ENCODE results near the gene SIRT2.

SIRT2 gene

DNA sequence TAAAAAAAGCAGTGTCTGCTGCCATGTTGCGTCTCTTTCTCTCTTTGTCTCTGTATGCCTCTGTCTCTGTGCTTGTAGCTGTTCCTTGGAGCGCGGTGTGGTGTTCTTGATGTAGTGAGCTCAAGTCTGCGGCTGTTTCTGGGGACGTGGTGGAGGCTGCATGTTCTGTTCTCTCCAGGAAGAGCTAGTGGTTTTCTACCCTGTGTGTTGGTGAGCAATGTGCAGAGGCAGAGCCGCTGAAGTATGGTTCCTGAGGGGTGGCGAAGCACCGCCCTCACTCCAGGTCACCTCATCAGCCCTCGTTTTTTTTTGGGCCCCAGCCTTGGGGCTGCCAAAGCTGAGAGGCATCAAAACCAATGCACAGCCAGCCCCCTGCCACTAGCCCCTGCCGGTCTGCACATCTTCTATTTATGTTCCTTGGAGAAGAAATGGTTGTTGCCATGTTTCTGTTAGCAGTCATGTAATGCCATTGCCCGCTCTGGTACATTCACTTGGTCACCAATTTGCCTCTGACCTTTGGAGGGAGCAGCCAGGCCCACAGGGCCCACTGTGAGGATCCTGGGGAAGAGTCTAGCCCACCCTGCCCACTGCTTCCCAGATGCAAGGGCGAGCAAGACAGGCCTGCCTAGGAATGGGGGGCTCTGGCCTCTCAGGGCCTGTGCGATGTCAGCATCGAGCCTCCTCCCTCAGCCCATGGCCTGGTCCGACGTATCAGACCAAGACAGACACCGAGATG, 56.8 kb downstream of the SIRT2 start:
- Mint-ChIP-seq H3K36me3 (peaks cover 35% of the 10 kb centered on the region), H3K27me3 (no peaks in the 10 kb centered on the region), H3K27ac (peak overlapping the region; percentile 18), H3K4me3 (peak overlapping the region; percentile 78), H3K9me3 (no peaks in the 10 kb centered on the region), H3K4me1 (peaks cover 37% of the 10 kb centered on the region)
- no peak for DNase-seq (ENCODE audit: low spot score in 2 of 2)
- ATAC-seq (ENCODE audit: low read depth), result peak; percentile 89

DNA sequence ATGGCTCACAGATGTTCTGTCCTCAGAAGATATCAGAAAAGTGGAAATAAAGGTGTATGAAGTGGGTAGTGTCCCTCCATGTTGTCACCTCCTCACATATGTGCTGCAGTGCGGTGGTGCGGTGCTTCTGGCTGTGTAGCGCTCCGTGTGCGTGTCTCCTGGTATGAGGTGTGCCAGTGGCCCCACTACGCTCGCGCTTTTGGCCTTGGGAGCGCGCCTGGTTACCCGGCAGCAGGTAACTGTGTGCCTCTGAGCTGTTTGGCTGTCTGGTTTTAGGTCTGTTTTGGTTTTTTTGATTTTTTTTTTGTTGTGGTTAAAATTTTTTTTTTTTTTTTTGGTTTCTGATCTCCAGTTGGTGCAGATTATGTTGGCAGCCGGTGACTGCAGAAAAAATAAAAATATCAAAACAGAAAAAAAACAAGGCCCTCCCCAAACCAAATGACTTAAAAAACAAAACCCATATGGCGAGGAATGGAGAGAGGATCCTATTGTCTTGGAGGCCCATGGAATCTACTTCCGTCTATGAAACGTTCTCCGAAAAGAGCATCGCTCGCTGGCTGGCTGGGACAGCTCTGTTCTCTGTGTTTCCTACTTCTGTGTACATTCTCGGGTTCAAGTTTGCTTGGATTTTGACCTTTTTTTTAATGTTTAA, 57.5 kb downstream of the SIRT2 start:
- peaks cover 35% of the 10 kb centered on the region for H3K4me1 Mint-ChIP-seq
- no peaks in the 10 kb centered on the region for H3K27me3 Mint-ChIP-seq
- H3K36me3 Mint-ChIP-seq, result peaks cover 37% of the 10 kb centered on the region
- H3K4me3 Mint-ChIP-seq, result no peak overlapping the region
- no peaks in the 10 kb centered on the region for H3K9me3 Mint-ChIP-seq
- ATAC-seq (ENCODE audit: low read depth), result no peak
- H3K27ac Mint-ChIP-seq, result peak overlapping the region; percentile 18
- DNase-seq (ENCODE audit: low spot score in 2 of 2), result no peak

DNA sequence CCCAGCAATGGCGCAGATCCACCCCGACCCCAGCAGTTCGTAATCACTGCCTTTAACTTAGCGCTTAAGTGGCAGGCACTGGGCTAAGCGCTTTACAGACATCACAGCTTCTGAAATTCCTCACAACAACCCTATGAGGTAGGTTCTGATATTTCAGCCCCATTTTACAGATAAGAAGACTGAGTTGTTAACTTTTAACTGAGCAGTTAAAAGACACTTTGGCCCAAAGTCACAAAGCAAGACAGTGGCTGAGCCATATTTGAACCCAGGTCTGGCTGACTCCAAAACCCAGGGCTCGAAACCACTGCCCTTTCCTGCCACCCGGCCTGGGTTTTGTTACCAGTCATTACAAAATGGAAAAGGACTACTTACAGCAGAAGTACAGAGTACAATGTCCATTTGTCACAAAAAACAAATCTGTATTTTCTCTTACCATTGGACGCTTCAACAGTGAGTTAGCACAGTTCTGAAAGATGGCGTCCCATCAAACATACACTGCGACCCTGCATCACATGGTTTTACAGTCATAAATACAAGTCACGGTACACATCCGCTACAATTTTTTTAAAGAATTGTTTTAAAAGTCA, 58.1 kb downstream of the SIRT2 start:
- no peak overlapping the region for H3K4me3 Mint-ChIP-seq
- H3K27ac Mint-ChIP-seq, result no peak overlapping the region
- H3K4me1 Mint-ChIP-seq, result peaks cover 35% of the 10 kb centered on the region

DNA sequence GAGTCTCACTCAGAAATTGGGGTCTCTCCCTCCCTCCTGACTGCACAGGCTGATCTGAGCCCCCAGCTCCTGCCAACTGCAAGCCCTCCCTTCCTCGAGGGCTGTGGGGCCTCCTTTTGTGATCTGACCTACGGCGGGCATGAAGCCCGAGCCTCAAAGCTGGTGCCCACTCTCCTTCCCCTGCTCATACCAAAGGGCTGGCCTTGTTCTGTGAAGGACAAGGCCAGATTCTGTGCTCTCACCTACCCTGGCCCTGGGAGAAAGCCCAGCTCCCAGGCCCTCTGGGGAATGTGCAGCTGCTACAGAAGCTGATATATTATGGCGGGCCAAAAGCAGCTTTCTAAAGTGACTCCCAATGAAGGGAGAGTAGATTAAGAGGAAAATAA, 58.8 kb downstream of the SIRT2 start:
- H3K27me3 Mint-ChIP-seq, result no peaks in the 10 kb centered on the region
- no peaks in the 10 kb centered on the region for H3K9me3 Mint-ChIP-seq
- H3K36me3 Mint-ChIP-seq, result peaks cover 35% of the 10 kb centered on the region
- no peak overlapping the region for H3K4me3 Mint-ChIP-seq
- H3K27ac Mint-ChIP-seq, result no peak overlapping the region
- DNase-seq (ENCODE audit: low spot score in 2 of 2) (no peak), ATAC-seq (ENCODE audit: low read depth) (no peak)
- peaks cover 31% of the 10 kb centered on the region for H3K4me1 Mint-ChIP-seq

More for the DNA sequence above, 58.1 kb downstream of the SIRT2 start:
- ATAC-seq (ENCODE audit: low read depth) (no peak), DNase-seq (ENCODE audit: low spot score in 2 of 2) (no peak)
- Mint-ChIP-seq H3K36me3 (peaks cover 40% of the 10 kb centered on the region), H3K9me3 (no peaks in the 10 kb centered on the region), H3K27me3 (no peaks in the 10 kb centered on the region)

DNA sequence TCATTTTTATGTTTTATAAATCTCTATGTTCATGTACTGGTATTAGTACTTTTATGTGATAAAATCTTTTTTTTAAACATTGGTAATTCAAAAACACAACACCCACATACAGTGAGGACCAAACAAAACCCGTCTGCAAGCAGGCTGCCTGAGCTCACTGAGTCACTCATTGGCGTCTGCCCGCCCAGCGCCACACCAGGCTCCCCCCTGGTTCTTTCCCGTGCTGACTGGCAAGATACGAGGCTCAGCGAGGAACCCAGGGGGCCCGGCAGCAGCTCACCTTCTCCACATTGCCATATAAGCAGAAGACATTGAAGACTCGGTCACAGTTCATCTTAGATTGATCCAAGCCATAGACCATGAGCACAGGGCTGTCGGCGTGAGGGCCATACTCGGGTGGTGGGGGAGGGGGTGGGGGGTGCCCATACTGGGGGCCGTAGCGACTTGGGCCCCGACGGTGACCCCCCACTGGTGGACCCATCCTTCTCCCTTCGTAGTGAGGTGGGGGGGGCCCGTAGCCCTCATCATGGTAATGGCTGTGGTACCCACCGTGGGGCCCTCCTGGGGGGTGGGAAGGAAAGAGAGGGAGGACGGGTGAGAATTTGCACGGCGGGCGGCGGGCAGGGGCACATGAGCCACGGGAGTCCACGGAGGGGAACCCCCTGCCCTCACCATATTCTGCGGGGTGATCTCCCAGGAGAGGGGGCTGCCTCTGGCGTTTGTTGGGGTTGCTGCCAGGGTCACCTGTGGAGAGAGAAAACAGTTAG, 59.4 kb downstream of the SIRT2 start:
- H3K27me3 Mint-ChIP-seq, result no peaks in the 10 kb centered on the region
- no peak overlapping the region for H3K27ac Mint-ChIP-seq
- no peak overlapping the region for H3K4me3 Mint-ChIP-seq
- ATAC-seq (ENCODE audit: low read depth) (no peak), DNase-seq (ENCODE audit: low spot score in 2 of 2) (no peak)
- peaks cover 31% of the 10 kb centered on the region for H3K36me3 Mint-ChIP-seq
- H3K9me3 Mint-ChIP-seq, result no peaks in the 10 kb centered on the region
- peaks cover 28% of the 10 kb centered on the region for H3K4me1 Mint-ChIP-seq

DNA sequence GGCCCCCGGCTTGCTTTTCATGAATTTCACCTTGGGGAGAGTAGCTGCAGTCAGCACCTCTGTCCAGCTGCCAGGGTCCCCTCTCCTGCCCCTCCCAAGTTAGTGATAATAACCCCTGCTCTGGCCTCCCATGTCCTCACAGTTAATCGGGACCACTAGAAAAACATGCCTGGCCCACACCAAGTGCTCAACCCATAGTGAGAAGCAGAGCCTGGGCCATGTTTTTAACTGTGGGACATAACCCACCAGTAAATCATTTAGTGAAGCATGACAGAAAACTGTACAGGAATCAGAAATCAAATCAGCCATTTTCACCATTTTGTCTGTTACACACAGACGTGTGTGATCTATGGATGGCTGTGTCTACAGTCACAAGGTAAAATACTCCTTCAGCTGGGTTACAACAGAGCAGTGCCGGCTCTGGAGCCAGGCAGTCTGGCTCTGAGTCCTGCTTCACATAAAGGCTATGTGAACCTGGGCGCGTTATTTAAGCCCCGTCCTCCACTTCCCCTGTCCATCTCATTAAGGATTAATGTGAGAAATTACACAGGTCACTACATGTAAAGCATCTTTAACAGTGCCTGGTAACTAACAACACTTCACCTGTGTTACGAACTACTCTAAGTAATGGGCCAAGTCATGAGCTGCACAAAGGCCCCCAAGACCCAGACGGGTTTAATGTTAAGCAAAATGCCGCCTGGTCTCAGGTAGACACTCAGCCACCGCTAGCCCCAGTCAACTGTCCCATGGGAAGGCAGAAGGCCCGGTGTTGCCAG, 60.2 kb downstream of the SIRT2 start:
- Mint-ChIP-seq H3K27ac (peak overlapping the region; percentile 26), H3K36me3 (peaks cover 26% of the 10 kb centered on the region), H3K27me3 (no peaks in the 10 kb centered on the region), H3K4me3 (no peak overlapping the region), H3K9me3 (no peaks in the 10 kb centered on the region), H3K4me1 (peaks cover 24% of the 10 kb centered on the region)
- ATAC-seq (ENCODE audit: low read depth) (no peak), DNase-seq (ENCODE audit: low spot score in 2 of 2) (no peak)

DNA sequence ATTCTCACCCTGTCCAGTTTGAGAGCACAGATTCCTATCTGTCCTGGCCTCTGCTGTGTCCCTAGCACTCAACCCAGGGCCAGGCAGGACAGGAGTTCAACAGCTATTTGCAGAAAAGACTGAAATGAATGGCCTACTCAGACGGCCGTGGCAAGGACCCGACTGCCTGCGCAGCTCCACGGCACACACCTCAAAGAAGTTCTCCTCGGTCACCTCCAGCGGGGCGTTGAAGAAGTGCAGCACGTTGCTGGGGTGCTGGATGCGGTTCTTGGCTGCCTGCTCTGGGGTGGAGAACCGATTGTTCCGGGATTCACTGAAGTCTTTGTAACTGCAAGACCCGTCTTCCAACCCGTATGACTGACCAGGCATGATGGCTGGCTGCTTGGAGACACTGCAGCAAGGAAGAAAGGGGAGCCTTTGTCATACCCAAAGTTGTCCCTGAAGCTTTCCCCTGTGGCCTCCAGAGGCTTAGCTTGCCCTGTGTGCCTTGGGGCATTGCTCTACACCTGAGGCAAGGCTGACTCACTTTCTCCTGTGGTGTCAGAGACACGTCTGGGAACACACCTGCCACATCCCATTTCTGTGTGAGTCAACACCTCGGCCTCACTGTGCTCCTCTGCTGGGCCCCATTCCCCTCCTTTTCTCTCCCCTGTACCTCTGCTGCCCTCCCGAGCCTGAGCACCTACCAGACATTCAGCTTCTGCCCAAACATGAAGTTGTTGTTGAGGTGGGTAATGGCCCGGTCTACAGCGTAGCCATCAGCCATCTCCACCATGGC, 61.0 kb downstream of the SIRT2 start:
- H3K4me3 Mint-ChIP-seq, result no peak overlapping the region
- ATAC-seq (ENCODE audit: low read depth), result no peak
- DNase-seq (ENCODE audit: low spot score in 2 of 2), result no peak
- H3K9me3 Mint-ChIP-seq, result no peaks in the 10 kb centered on the region
- H3K27me3 Mint-ChIP-seq, result no peaks in the 10 kb centered on the region
- H3K36me3 Mint-ChIP-seq, result peaks cover 22% of the 10 kb centered on the region
- peak overlapping the region; percentile 26 for H3K27ac Mint-ChIP-seq
- peaks cover 16% of the 10 kb centered on the region for H3K4me1 Mint-ChIP-seq

DNA sequence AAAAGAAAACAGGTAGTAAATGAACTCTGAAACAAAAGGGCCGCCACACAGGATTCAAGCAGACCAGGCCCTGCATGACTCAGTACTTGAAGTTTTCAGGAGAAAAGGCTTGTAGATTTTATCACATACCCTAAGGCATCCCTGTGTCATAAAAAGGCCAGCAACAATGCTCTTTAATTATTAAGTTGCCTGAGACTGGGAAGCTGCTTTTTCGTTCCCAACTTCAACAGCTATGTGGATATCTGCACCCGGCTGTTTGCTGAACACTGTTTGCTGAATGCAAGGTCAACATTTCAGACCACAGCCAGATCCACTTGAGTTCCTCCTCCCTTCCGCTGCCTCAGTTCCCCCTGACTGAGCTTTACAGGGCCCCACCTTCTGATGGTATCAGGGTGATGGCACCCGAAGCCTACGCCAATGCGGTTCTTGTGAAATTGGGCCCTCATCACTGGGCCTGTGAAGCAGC, 61.7 kb downstream of the SIRT2 start:
- Mint-ChIP-seq H3K27ac (no peak overlapping the region), H3K36me3 (peaks cover 21% of the 10 kb centered on the region)

DNA sequence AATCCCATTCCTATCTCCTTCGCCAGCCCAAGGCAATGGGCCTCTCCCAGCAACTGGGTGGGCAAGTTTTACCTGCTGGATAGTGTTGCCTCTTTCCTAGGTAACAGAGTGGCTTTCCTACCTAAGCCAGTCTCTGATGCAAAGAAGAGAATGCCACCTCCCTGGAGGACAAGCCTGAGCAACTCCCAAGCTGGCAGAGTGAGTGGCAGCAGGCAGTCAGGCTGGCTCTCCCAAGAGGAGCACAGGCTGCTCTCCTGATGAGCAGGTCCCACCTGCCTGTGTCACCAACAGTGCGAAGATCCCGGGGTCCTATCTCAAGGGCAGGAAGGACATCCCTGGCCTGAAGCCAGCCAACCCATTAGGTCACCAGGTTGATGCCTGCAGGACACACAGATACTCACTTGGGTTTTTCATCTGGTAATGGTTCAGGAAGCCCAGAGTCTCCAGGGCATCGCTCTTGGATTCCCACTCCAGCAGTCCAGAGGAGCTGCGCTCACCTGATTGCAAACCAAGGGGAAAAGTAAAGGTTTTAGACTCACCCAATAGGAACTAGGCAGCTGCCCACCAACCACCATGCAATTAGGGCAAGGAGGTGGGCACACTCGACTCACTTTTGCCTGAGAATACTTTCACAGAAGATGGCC, 62.3 kb downstream of the SIRT2 start:
- Mint-ChIP-seq H3K36me3 (peaks cover 17% of the 10 kb centered on the region), H3K4me1 (peaks cover 6% of the 10 kb centered on the region), H3K4me3 (no peak overlapping the region), H3K27ac (no peak overlapping the region), H3K27me3 (no peaks in the 10 kb centered on the region), H3K9me3 (no peaks in the 10 kb centered on the region)
- DNase-seq (ENCODE audit: low spot score in 2 of 2) (no peak), ATAC-seq (ENCODE audit: low read depth) (no peak)

More for the DNA sequence above, 61.7 kb downstream of the SIRT2 start:
- no peak for ATAC-seq (ENCODE audit: low read depth)
- H3K4me3 Mint-ChIP-seq, result no peak overlapping the region
- no peak for DNase-seq (ENCODE audit: low spot score in 2 of 2)
- no peaks in the 10 kb centered on the region for H3K27me3 Mint-ChIP-seq
- no peaks in the 10 kb centered on the region for H3K9me3 Mint-ChIP-seq
- peaks cover 9% of the 10 kb centered on the region for H3K4me1 Mint-ChIP-seq

DNA sequence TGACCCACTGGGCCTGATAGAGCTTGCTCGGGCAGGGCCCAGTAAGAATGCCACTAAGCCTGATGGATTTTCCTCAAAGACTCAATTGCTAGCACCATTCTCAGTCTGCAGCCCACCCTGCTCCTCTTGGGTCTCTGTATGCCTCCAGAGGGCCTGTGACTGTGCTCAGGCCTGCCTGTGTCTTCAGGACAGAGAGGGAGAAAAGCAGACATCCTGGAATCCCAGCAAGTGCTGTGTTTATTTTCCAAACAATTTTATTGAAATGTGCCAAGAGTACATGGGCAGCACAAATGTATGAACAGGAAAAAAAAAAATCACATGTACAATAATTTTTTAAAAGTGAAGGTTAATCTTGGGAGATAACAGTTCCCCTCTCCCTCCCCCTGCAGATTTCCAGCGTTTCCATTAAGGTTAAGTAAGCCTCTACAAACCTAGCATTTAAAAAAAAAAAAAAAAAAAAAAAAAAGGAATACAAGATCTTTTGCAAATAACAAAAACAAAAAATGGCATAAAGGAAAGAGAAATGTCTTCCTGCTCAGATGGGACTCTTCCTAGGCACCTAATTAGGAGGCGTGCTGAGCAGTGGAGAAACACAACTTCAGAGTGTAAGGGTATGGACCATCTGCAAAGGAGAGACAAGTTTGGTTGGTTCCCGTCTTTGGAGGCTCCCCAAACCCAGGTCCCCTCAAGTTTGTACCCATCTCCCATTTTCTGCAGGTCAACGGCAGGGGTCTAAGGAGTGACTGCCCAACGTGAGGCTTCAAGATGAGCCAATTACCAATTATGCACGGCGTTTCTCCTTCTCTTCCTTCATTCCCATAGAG, 63.0 kb downstream of the SIRT2 start:
- Mint-ChIP-seq H3K9me3 (no peaks in the 10 kb centered on the region), H3K4me1 (peaks cover 10% of the 10 kb centered on the region), H3K36me3 (peaks cover 17% of the 10 kb centered on the region), H3K27ac (no peak overlapping the region), H3K27me3 (no peaks in the 10 kb centered on the region), H3K4me3 (no peak overlapping the region)
- DNase-seq (ENCODE audit: low spot score in 2 of 2) (no peak), ATAC-seq (ENCODE audit: low read depth) (no peak)

DNA sequence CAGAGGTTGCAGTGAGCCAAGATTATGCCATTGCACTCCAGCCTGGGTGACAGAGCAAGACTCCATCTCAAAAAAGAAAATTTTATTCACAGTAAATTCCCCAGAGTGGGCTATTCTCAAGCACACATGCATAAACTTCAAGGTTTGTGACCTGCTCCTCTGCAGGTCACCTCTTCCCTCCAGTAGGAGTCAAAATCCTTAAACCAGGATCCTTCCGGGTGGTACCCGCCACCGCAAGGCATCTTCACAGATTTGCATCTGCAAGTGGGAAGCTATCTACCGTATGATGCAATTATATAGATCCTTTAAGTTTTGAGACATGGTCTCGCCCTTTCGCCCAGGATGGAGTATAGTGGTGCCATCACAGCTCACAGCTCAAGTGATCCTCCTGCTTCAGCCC, 64.8 kb downstream of the SIRT2 start:
- H3K9me3 Mint-ChIP-seq, result no peaks in the 10 kb centered on the region
- H3K27me3 Mint-ChIP-seq, result no peaks in the 10 kb centered on the region
- no peak for ATAC-seq (ENCODE audit: low read depth)
- peaks cover 14% of the 10 kb centered on the region for H3K4me1 Mint-ChIP-seq
- peaks cover 16% of the 10 kb centered on the region for H3K36me3 Mint-ChIP-seq
- H3K4me3 Mint-ChIP-seq, result no peak overlapping the region
- DNase-seq (ENCODE audit: low spot score in 2 of 2), result no peak
- H3K27ac Mint-ChIP-seq, result no peak overlapping the region

DNA sequence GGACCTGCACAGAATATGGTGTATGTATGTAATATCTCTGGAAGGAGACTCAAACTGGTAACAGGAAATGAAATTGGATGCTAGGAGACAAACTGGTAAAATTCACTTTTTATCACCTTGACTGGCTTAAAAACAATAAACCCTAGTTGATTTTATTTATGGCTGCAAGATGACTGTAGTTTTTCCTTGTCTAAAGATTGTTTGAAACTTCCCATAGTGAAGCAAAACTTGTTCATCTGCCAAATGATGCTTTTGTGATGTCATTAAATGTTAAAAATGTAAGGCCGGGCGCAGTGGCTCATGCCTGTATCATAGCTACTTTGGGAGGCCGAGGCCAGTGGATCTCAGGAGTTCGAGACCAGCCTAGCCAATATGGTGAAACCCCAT, 65.3 kb downstream of the SIRT2 start:
- H3K4me3 Mint-ChIP-seq, result no peak overlapping the region
- no peak for DNase-seq (ENCODE audit: low spot score in 2 of 2)
- no peak overlapping the region for H3K27ac Mint-ChIP-seq
- peaks cover 14% of the 10 kb centered on the region for H3K36me3 Mint-ChIP-seq
- no peak for ATAC-seq (ENCODE audit: low read depth)
- no peaks in the 10 kb centered on the region for H3K27me3 Mint-ChIP-seq
- peaks cover 14% of the 10 kb centered on the region for H3K4me1 Mint-ChIP-seq
- H3K9me3 Mint-ChIP-seq, result no peaks in the 10 kb centered on the region

Data from memory B cell (primary cell).